Stimulated activated CD4-positive, alpha-beta T cell treated with anti-CD3 and anti-CD28 coated beads, Interleukin-12 subunit alpha, Interleukin-12 subunit beta, amount 100 ng/mL, for 4 hours (primary cell): ENCODE data around the gene UBA7.
"Not testable (repeated sequence)": the region's sequence is repeated elsewhere in the genome, so short reads cannot be mapped to it uniquely, and the experiment has no call there.

Experiments
- DNase-seq: peaks from one replicate; pipeline ENCODE4 v3.0.0-alpha.2; 2020

The UBA7 gene

GRCh38 chr3:49781415-49782199, 32.1 kb downstream of the UBA7 start:
- DNase-seq, result no peak

- DNase-seq, result not testable (repeated sequence)
Observed at GRCh38 chr3:49780975-49781365, 32.8 kb downstream of the UBA7 start.

GRCh38 chr3:49780080-49780974, 33.4 kb downstream of the UBA7 start:
- no peak for DNase-seq

- no peak for DNase-seq
Observed at GRCh38 chr3:49779358-49780079, 34.2 kb downstream of the UBA7 start.

- DNase-seq, result not testable (repeated sequence)
Observed at GRCh38 chr3:49776101-49776500, 37.7 kb downstream of the UBA7 start.

GRCh38 chr3:49775538-49775937, 38.2 kb downstream of the UBA7 start:
- DNase-seq, result no peak

GRCh38 chr3:49772703-49773102, 41.0 kb downstream of the UBA7 start:
- DNase-seq, result no peak

- DNase-seq, result no peak
Observed at GRCh38 chr3:49771340-49771938, 42.3 kb downstream of the UBA7 start.

- DNase-seq, result no peak
Observed at GRCh38 chr3:49769926-49770325, 43.8 kb downstream of the UBA7 start.

- no peak for DNase-seq
Observed at GRCh38 chr3:49769286-49769915, 44.4 kb downstream of the UBA7 start.

- no peak for DNase-seq
Observed at GRCh38 chr3:49763981-49764380, 49.8 kb downstream of the UBA7 start.

GRCh38 chr3:49761661-49762060, 52.1 kb downstream of the UBA7 start:
- no peak for DNase-seq

GRCh38 chr3:49759226-49759625, 54.5 kb downstream of the UBA7 start:
- no peak for DNase-seq

GRCh38 chr3:49757197-49757596, 56.6 kb downstream of the UBA7 start:
- no peak for DNase-seq

- no peak for DNase-seq
Observed at GRCh38 chr3:49756036-49756435, 57.7 kb downstream of the UBA7 start.
